ENCODE results near the gene KRTAP3-1.

- TF ChIP-seq CTCF (IDR thresholded peaks at IDR 0.05) (no peak), EP300 (IDR thresholded peaks at IDR 0.05) (no peak)
These were observed 34.6 kb downstream of the KRTAP3-1 start for GRCh38 chr17:40974366-40974765.

Measured in suprapubic skin (tissue), 3 donors.